Suprapubic skin (tissue), 4 donors: ENCODE measurements around the gene CDH4. TPM values are rescaled to one million over a fixed set of nuclear protein-coding genes. Genes with fewer than 3 reads are reported as not detected.

Experiments used
- DNase-seq, 2 donors: peaks; one replicate each; pipeline ENCODE4 v3.0.0-alpha.2; 2019; ENCODE audit warnings: low spot score in 2 of 2
- H3K27ac ChIP-seq: fragments of 200-600 bp; sonication (generic); one replicate; pipeline ENCODE4 v1.5.1; 2019
- H3K27me3 ChIP-seq: fragments of 200-600 bp; sonication (generic); one replicate; pipeline ENCODE4 v1.5.1; 2019
- H3K36me3 ChIP-seq: fragments of 200-600 bp; sonication (generic); one replicate; pipeline ENCODE4 v1.5.1; 2019
- H3K4me1 ChIP-seq: fragments of 200-600 bp; sonication (generic); one replicate; pipeline ENCODE4 v1.5.1; 2019
- H3K4me3 ChIP-seq: fragments of 200-600 bp; sonication (generic); one replicate; pipeline ENCODE4 v1.5.1; 2019; ENCODE audit warnings: mild to moderate bottlenecking
- H3K9me3 ChIP-seq: fragments of 200-600 bp; sonication (generic); one replicate; pipeline ENCODE4 v1.5.1; 2019
- CTCF ChIP-seq, 2 donors: fragments of 200-600 bp in 1 of 2; fragments of 450-650 bp in 1 of 2; sonication (generic) in 1 of 2; IDR thresholded peaks; one replicate each; pipeline ENCODE4 v1.5.1; 2016 to 2019; ENCODE audit warnings: antibody characterized with exemption in 2 of 2, mild to moderate bottlenecking in 1 of 2, moderate library complexity in 1 of 2
- EP300 ChIP-seq: sonication (generic); formaldehyde crosslinking; IDR thresholded peaks from one replicate; pipeline ENCODE4 v1.6.1; 2017; ENCODE audit warnings: antibody characterized with exemption
- POLR2A ChIP-seq, 2 donors: fragments of 450-650 bp; IDR thresholded peaks; one replicate each; pipeline ENCODE4 v1.6.1; 2017; ENCODE audit warnings: antibody characterized with exemption in 2 of 2, mild to moderate bottlenecking in 2 of 2, moderate library complexity in 2 of 2
- POLR2AphosphoS5 ChIP-seq, 3 donors: sonication (generic); formaldehyde crosslinking; IDR thresholded peaks; one replicate each; pipeline ENCODE4 v1.6.1; 2017; ENCODE audit warnings: antibody characterized with exemption in 3 of 3
- WGBS: methylation state at CpG from one replicate; pipeline ENCODE4 v1.1.5; 2018; 5-methylcytosine and 5-hydroxymethylcytosine counted together
- total RNA-seq, 4 donors: library from RNA; depleted of rRNA; stranded (reverse); fragments of >200 nt; gene quantifications; one replicate each; pipeline ENCODE4 v1.1.0, GENCODE V29; 2016

Gene CDH4
- total RNA-seq, 4 donors from 2014 or later: 0.91 to 5.9 (median 2.6) TPM

- Histone ChIP-seq H3K4me1 (no peaks in the 10 kb centered on the region), H3K27me3 (peaks cover 15% of the 10 kb centered on the region), H3K36me3 (no peaks in the 10 kb centered on the region), H3K4me3 (no peak overlapping the region), H3K9me3 (no peaks in the 10 kb centered on the region), H3K27ac (no peak overlapping the region)
- WGBS: 80% methylated on average over 19 of the region's 20 CpGs
- no peak for DNase-seq
- no peak for TF ChIP-seq POLR2AphosphoS5 (IDR thresholded peaks at IDR 0.05)
- no peak for TF ChIP-seq EP300
- no peak for TF ChIP-seq POLR2A (IDR thresholded peaks at IDR 0.05)
- no peak for TF ChIP-seq CTCF (IDR thresholded peaks at IDR 0.05)
Measured at GRCh38 chr20:61917474-61918145, 665.5 kb downstream of the CDH4 start.

DNA sequence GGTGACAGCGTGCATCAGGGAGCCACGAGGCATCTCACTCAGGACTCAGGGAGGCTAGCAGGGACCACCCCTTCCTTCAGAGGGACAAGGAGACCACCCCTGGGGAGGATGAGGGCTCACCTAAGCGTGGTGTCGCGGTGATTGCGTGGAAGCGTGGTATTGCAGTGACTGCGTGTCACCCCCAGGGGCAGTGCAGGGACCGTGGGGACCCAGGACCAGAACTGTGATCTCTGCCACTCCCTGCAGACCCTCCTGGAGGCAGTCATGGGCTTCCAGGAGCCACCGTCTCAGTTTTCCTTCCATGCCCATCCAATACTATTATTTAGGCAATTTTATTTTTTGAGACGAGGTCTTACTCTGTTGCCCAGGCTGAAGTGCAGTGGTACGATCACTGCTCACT, 666.5 kb downstream of the CDH4 start:
- Histone ChIP-seq H3K4me3 (no peak overlapping the region), H3K4me1 (no peaks in the 10 kb centered on the region), H3K27ac (no peak overlapping the region), H3K9me3 (no peaks in the 10 kb centered on the region), H3K36me3 (no peaks in the 10 kb centered on the region), H3K27me3 (peaks cover 18% of the 10 kb centered on the region)
- no peak for DNase-seq
- TF ChIP-seq EP300: no peak
- no peak for TF ChIP-seq POLR2AphosphoS5 (IDR thresholded peaks at IDR 0.05)
- no peak for TF ChIP-seq POLR2A (IDR thresholded peaks at IDR 0.05)
- TF ChIP-seq CTCF (IDR thresholded peaks at IDR 0.05): no peak
- 92% methylated on average over 9 of the region's 12 CpGs for WGBS

GRCh38 chr20:61919239-61919638, 667.2 kb downstream of the CDH4 start:
- no peak for DNase-seq
- Histone ChIP-seq H3K9me3 (no peaks in the 10 kb centered on the region), H3K4me1 (no peaks in the 10 kb centered on the region), H3K36me3 (no peaks in the 10 kb centered on the region), H3K27ac (no peak overlapping the region), H3K27me3 (peaks cover 25% of the 10 kb centered on the region), H3K4me3 (no peak overlapping the region)
- WGBS: 80% methylated on average over 5 of the region's 6 CpGs
- TF ChIP-seq POLR2AphosphoS5 (IDR thresholded peaks at IDR 0.05) (no peak), CTCF (IDR thresholded peaks at IDR 0.05) (no peak), EP300 (no peak), POLR2A (IDR thresholded peaks at IDR 0.05) (no peak)

- WGBS: 82% methylated on average over 42 of the region's 42 CpGs
- no peaks in the 10 kb centered on the region for H3K9me3 ChIP-seq
- no peaks in the 10 kb centered on the region for H3K4me1 ChIP-seq
- H3K27me3 ChIP-seq: peaks cover 28% of the 10 kb centered on the region
- H3K36me3 ChIP-seq: no peaks in the 10 kb centered on the region
- H3K4me3 ChIP-seq: no peak overlapping the region
- no peak overlapping the region for H3K27ac ChIP-seq
- TF ChIP-seq CTCF (IDR thresholded peaks at IDR 0.05) (no peak), POLR2A (IDR thresholded peaks at IDR 0.05) (no peak), EP300 (no peak)
- no peak for DNase-seq
Measured at GRCh38 chr20:61919675-61920365, 667.8 kb downstream of the CDH4 start.

DNA sequence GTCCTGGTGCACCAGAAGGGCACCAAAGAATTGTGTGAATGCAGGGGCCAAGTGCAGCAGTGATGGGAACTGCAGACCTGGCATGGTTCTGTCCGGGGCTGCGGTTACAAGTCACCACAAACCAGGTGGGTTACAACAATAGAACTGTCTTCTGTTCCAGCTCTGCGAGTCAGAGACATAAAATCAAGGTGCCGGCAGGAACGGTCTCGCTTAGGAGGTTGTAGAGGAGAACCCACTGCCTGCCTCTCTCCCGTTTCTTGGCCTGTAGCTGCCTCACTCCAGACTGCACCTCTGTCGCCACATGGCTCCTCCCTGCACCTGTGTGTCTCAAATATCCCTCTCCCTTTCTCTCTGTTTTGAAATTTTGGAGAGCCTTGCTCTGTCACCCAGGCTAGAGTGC, 670.4 kb downstream of the CDH4 start:
- 89% methylated on average over 7 of the region's 8 CpGs for WGBS
- H3K4me3 ChIP-seq: no peak overlapping the region
- no peak overlapping the region for H3K27ac ChIP-seq
- TF ChIP-seq POLR2A (IDR thresholded peaks at IDR 0.05) (no peak), CTCF (IDR thresholded peaks at IDR 0.05) (no peak), POLR2AphosphoS5 (IDR thresholded peaks at IDR 0.05) (no peak), EP300 (no peak)
- H3K27me3 ChIP-seq: peaks cover 22% of the 10 kb centered on the region
- DNase-seq: peak in 1 of 2 donors; percentile 53
- H3K36me3 ChIP-seq: no peaks in the 10 kb centered on the region
- no peaks in the 10 kb centered on the region for H3K4me1 ChIP-seq
- no peaks in the 10 kb centered on the region for H3K9me3 ChIP-seq
